ENCODE data around the gene FOXQ1.

Gene FOXQ1

GRCh38 chr6:1335367-1336037, 23.6 kb downstream of the FOXQ1 start:
- no peak for DNase-seq
- no peak for TF ChIP-seq CTCF (IDR thresholded peaks at IDR 0.05; ENCODE audit: low read depth, low read length, missing control alignments)
- in situ Hi-C loops (cut with HindIII; ENCODE audit: low pct_ligation_motif_present, low sequenced_read_pairs): no loop called here
- Histone ChIP-seq H3K4me3 (ENCODE audit: low read depth, low read length) (no peak overlapping the region), H3K27me3 (replicated peaks) (no peaks in the 10 kb centered on the region), H3K27ac (no peak overlapping the region), H3K36me3 (replicated peaks) (no peaks in the 10 kb centered on the region)

DNA sequence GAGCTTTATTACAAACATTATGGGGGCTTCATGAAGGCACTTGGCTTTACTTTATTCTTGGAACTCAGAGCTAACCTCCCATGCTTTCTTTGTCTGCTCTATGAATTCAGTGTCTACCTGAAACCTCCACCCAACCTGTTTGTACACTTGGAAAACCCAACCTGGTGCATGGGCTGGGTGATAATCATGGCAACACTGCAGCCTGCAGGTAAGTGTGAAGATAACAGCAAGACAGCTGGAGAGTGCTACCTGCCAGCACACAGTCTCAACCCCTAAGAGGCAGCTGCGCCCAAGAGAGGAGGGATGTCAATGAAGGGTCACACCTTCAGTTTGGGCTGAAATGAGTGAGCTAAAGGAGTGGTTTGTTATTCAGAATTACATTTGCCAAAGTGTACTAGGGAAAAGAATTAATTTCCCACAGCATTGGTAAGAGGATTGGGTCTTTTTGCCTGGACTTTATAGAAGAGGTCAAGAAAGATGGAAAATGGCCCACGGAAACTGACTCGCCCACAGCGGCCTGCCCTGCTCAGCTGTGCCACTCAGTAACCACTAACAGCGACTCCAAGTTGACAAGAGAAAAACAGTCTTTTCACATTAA, 24.4 kb downstream of the FOXQ1 start:
- Histone ChIP-seq H3K36me3 (replicated peaks) (no peaks in the 10 kb centered on the region), H3K27me3 (replicated peaks) (no peaks in the 10 kb centered on the region), H3K27ac (no peak overlapping the region), H3K4me3 (ENCODE audit: low read depth, low read length) (no peak overlapping the region)
- TF ChIP-seq CTCF (IDR thresholded peaks at IDR 0.05; ENCODE audit: low read depth, low read length, missing control alignments): peak; percentile 46
- in situ Hi-C loops (cut with HindIII; ENCODE audit: low pct_ligation_motif_present, low sequenced_read_pairs): no loop called here
- DNase-seq: no peak

DNA sequence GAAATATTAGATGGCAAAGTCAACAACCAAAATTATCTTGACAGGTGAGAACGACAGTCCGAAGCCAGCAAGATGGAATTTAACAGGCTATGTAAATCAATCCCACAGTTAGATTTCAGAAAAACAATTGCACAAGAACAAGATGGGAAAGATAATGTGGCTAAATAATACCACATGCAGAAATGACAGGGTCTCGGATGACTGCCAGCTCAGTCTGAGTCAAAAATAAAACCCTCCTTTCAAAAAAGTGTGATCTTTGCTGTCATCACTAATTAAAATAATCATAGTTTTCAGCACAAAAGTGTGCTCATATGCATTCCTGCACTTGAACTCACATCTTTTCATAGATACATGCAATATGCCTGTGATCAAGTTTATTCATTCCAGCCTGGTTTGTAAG, 25.9 kb downstream of the FOXQ1 start:
- in situ Hi-C loops (cut with HindIII; ENCODE audit: low pct_ligation_motif_present, low sequenced_read_pairs): no loop called here
- Histone ChIP-seq H3K27me3 (replicated peaks) (no peaks in the 10 kb centered on the region), H3K36me3 (replicated peaks) (no peaks in the 10 kb centered on the region), H3K27ac (no peak overlapping the region), H3K4me3 (ENCODE audit: low read depth, low read length) (no peak overlapping the region)
- TF ChIP-seq CTCF (IDR thresholded peaks at IDR 0.05; ENCODE audit: low read depth, low read length, missing control alignments): no peak
- DNase-seq: no peak

DNA sequence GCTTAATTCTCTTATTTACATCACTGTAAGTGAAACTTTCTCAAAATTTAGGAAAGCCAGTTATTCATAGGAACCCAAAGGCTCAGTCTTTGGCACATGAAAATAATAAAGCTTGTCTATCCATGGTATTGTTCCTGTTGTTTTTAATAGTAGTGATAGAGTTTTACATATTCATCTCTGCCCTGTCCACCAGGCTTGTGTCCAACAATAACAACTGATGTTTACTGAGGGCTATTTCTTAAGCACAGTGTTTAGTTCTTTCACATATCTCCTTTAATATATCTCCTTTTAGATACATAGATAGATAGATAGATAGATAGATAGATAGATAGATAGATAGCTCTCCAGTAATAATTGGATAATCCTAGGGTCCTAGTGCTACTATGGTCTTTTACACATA, 34.2 kb downstream of the FOXQ1 start:
- in situ Hi-C loops (cut with HindIII; ENCODE audit: low pct_ligation_motif_present, low sequenced_read_pairs): no loop called here
- H3K4me3 ChIP-seq (ENCODE audit: low read depth, low read length): no peak overlapping the region
- no peaks in the 10 kb centered on the region for H3K27me3 ChIP-seq (replicated peaks)
- no peak for DNase-seq
- no peak for TF ChIP-seq CTCF (IDR thresholded peaks at IDR 0.05; ENCODE audit: low read depth, low read length, missing control alignments)
- no peaks in the 10 kb centered on the region for H3K36me3 ChIP-seq (replicated peaks)
- no peak overlapping the region for H3K27ac ChIP-seq

DNA sequence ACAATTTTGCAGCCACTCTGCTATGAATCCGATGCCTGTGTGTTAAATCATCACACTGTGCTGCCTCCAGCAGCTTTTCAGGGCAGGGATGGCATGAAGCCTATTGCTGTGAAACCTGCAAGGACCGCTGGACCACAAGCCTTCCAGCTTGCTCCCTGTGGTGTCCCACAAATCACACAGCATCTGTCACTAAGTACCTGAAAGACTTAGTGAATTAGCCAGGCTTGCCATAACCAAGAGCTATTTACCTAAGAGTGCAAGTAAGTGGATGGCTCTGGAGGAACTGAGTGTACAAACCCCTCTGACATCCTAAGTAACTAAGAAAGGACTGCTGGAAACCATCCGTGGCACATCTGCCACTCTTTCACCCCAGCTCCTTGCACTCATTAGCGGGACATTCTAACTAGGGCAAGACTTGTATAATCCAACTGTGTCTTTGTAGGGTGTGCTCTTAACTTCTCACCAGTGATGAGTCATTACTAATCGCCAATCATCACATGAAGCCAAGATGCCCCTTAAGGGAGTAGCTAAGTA, 34.7 kb downstream of the FOXQ1 start:
- in situ Hi-C loops (cut with HindIII; ENCODE audit: low pct_ligation_motif_present, low sequenced_read_pairs): no loop called here
- Histone ChIP-seq H3K27me3 (replicated peaks) (no peaks in the 10 kb centered on the region), H3K36me3 (replicated peaks) (no peaks in the 10 kb centered on the region), H3K27ac (no peak overlapping the region), H3K4me3 (ENCODE audit: low read depth, low read length) (no peak overlapping the region)
- TF ChIP-seq CTCF (IDR thresholded peaks at IDR 0.05; ENCODE audit: low read depth, low read length, missing control alignments): no peak
- no peak for DNase-seq
